HG03196 (cell line): ENCODE measurements around the gene MGMT.

ENCODE experiments used
- ATAC-seq: cut with Tn5 transposase; IDR thresholded peaks from one replicate; pipeline ENCODE4 v1.9.1; 2021; ENCODE audit not compliant: unreplicated experiment

The MGMT gene

DNA sequence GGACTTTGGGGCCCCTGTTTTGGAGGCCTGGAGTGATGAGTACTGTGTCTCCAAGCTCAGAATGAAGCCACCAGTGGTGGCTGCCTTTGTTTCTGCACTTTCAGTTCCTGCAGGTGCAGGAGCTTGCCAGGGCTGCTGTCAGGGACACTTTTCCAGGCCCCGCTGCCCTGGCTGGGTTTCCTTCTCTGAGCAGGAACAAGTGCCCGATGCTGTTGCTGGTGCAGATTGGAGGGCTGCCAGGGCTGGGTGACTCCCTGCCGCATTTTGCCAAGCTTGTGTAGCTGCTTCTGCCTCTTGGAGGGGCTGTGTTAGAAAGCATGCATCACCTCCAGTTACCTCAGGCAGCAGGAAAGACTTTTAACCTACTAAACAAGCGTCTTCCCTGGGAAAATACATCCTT lies 211.1 kb downstream of the MGMT start:
- ATAC-seq = no peak

DNA sequence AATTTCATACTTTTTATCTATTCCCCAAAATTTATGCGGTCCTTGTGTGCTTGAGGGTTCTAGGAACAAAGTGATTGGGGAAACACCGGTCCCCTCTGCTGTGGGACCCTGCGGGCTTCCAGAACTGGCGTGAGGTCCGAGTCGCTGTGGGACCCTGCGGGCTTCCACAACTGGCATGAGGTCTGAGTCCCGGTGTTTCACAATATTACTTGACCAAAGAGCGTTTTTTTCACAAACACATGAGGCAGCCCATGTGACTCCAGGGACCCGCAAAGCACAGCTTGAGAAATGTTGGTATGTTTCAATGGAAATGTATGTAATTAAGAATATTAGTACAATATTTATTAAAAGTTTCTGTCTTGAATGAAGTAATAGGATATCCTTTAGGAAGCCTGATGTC lies 212.2 kb downstream of the MGMT start:
- no peak for ATAC-seq

DNA sequence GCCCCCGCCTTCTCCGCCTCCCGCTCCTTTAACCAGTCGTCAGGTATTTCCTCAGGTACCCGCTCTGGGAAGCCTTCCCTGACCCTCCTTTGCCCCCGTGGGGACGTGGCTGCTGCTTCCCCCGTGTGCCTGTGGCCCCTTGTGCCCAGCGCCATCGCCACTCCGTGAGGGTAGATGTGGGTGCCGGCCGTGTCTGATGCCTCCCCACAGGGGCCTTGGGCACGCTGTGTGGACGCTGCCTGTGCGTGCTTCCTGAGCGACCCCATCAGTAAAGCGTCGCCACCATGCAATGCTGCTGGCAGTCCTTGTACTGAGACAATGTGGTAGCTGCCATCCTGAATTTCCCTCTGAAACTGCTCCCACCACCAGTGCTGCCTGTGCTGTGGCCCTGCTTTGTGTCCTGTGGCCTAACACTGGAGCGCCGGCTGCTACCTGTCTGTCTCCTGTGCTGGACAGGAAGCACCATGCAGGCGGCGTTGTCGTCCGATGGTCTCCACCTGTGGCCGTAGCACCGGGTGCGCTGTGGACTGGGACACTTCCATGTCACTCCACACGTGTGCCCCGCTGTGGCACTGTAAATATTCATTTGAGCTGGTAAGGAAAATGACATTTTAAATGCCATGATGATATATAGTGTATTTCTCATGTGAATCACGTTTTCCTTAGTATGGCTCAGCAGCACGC lies 213.8 kb downstream of the MGMT start:
- no peak for ATAC-seq

DNA sequence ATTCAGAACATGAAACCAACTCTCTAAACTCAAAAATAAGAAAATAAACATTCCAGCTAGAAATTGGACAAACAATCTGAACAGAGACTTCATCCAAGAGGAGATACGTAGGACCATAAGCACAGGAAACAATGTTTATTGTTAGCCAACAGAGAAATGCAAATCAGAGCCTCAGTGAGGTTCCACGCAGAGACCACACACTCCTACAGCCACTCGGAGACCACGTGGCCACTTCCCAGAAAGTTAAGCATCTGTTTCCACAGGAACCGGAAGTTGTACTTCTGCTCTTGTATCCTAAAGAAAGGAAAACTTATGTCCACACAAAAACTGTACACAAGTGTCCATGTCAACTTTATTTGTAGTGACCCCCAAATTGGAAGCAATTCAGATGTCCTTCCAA lies 214.8 kb downstream of the MGMT start:
- no peak for ATAC-seq

DNA sequence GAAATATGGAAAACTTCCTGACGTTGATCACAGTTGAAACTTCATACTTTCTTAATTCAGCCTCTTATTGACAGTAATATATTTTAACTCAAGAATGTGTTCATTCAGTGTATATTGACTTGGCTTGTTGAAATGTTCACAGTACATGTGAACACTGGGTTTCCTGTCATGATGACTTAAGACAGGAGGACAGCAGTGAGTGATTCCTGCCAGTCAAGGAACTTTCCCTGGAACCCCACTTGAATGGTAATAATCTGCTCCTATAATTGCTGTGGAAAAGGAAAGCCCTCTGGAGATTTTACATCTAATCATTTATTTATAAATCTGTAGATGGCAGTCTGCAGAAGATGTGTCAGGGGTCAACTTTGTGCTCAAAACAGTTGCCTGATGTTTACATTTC lies 216.5 kb downstream of the MGMT start:
- no peak for ATAC-seq

DNA sequence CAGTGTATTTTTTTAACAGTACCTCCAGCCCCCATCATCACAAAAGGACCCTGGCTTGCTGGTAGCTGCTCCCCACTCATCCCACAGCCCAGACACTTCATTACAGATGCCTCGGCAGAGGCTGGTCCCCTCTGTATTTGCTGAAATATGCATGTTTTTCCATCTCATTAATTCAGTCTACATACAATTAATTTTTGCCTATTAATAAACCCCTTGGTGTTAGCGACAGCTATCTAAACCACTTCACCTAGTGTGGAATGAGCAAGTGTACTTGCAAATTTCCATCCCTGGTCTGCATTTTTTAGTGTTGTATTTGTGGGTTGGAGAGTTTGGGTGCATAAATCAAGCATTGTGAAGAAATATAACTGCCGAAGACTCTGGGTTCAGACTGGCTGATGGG lies 216.9 kb downstream of the MGMT start:
- no peak for ATAC-seq

DNA sequence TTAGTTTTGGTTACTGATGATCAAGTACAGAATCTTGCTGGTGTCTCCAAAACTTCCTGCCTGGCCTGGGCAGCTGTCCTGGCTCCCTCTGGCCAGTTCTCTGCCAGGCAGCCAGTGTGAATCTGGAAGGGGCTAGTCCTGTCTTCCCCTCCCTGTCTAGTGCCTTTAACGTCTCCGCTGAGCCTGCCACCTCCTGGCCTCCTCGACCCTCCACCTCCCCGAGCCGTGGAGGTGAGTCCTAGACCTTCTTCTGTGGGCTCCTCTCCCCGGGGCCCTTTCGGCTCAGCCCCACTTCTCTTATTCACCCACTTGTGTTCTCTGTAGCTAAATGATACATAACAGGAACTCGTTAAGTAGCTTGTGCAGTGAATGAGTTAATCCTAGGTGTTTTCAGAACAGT lies 218.2 kb downstream of the MGMT start:
- ATAC-seq = no peak

DNA sequence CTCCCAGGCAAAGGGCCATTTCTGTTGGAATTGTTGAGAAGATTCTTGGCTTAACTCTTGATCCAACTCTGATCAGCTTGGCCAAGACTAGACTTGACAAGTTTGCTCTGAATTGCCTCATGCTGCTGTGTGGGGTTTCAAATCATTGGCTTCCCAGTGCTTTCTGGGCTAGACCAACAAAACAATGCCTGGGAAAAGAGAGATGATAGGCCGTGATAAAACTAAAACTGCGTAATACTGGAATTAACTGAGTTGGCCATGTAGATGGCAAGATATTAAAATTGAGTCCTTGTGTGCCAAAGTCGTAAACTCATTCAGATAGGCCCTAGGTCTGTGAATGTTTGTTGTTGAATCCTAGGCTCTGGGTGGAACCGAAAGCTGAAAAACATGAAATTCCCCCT lies 222.6 kb downstream of the MGMT start:
- no peak for ATAC-seq

DNA sequence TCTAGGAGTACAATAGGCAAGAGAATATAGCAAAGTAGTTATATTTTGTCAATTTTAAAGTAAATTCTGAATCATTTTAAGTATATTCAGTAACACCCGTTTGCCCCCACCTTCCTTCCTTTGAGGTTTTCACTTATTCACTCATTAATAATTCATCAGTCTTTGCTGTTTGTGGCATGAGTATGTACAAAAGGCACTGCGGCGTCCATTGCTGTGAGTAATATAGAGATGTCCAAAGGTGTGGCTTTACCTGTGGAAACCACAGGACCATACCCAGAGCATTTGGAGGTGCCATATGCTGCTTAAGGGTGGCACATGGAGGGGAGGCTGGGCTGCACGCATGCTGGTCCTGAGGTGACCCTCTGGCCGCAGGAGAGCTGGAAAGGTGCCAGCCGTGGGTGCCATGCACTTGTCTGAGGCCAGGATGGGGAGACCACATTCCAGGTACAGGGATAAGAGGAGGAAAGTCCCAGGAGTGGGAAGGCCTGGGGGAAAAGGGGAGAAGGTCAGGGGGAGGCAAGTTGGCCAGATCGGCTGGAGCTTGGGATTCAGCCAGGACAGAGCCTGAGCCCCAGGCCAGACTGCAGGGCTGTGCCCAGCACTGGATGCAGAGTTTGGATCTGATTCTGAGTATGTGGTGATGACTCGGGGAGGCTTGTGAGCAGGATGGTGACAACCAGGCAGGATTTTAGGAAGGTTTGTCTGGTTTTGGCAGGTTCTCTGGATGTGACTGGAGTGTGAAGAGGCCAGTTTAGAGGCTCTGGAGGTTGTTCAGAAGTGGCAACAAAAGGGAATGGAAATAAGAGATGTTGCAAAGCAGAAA lies 223.4 kb downstream of the MGMT start:
- ATAC-seq = no peak

DNA sequence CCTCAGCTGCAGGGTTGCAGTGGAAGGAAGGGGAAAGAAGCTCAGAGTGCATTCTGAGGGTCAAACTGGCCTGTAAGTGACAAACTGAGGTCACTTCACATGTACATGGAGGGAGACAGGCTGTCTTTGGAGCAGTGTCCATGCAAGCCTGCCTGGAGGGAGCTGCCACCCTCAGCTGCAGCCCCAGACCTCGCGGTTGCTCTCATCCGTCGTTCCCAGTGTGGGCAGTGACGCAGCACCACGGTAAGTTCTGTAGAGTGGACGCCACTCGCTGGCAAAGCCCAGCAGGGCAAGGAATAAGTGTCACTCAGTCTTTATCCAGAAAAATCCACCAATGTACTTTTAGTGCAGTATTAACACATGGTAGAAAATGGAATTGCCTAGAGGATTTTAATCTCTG lies 225.7 kb downstream of the MGMT start:
- no peak for ATAC-seq

DNA sequence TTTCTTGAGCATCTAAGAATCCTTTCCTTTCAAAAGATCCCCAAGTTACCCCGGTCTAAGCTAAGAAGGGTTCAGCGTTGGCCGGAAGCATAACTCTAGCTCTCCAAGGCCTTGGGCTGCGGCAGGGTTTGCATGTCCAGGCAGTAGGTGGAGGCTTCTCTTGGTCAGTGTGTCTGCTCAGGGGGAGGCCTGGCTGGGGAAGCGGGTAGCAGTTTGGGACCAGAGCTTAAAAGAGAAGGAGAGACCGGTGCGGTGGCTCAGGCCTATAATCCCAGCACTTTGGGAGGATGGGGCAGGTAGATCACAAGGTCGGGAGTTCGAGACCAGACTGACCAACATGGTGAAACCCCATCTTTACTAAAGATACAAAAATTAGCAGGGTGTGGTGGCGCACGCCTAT lies 226.3 kb downstream of the MGMT start:
- ATAC-seq = no peak

DNA sequence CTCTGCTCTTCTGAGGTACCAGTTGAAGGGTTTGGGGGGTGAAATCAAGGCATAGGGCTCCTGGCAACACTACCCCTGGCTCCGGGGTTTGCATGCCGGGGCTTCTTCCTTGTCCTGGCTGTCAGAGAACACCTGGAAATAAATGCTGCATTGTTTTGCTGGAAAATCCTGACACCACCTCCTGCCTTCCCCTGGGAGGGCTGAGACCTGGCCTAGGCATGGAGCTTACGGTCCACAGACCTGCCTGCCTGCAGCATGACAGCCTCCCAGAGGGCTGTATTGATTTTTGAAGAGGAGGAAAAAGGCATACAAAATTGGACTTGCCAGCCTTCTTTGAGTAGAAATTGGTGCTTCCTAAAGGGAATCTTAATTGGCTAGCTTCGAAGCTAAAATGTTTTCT lies 227.1 kb downstream of the MGMT start:
- ATAC-seq = no peak

DNA sequence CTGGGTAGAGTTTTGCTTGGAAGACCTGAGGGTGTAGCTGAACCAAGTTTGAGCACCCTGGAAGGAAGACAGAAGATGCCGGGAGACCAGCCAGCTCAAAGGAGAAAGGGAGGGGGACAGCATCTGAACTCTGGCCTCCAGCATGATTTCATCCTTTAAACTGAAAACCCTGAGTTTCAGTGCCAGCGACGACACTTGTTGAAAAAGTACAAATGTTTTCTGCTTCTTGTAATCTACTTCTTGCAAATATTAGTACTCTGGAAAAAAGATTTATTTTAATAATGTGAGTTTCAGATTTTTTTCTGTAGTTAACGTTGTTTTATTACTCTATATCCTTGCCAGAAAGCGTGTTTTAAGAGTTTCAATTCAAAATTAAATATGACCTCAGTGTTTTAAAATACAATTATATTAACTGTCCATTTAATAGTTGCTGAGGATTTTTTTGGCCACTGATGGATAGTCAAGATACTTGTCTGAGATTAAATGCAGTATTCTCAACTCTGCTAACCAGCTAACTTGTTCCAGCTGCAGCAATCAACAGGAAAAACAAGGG lies 227.7 kb downstream of the MGMT start:
- ATAC-seq = no peak

DNA sequence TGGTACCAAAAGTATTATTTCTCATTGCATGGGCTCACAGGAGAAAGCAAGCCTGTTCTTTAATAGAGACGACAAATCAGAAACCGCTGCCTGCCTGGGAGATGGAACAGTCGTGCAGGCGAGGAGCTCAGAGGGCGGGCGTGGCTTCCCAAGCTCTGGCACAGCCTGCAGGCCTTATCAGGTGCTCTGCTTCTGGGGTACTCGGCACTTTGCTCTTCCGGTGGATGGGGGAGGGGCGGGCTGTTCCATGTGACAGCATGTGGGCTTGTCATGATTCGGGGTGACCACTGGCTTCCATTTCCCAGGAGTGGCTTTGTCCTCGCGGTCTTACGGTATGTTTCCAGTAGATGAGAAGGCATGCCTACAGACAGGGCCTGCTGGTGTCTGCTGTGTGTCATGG lies 228.6 kb downstream of the MGMT start:
- ATAC-seq = no peak

DNA sequence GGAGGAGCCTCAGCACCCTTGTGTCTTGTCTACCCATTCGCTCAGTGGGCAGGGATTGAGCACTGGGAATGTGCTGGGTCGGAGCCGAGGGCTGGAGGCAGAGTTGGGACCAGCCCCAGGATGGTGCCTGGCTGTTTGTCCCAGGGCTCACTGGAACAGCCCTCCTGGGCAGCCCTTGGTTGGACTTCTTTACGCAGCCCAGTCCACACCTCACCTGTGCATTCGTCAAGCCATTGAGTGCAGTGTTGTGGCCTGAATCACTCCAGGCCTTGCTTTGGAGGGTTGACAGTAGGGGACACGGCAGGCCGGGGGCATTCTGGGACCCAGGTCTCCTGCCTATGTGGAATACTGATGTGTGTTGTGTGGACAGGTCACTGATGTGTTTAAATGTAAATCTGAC lies 229.6 kb downstream of the MGMT start:
- ATAC-seq = no peak

DNA sequence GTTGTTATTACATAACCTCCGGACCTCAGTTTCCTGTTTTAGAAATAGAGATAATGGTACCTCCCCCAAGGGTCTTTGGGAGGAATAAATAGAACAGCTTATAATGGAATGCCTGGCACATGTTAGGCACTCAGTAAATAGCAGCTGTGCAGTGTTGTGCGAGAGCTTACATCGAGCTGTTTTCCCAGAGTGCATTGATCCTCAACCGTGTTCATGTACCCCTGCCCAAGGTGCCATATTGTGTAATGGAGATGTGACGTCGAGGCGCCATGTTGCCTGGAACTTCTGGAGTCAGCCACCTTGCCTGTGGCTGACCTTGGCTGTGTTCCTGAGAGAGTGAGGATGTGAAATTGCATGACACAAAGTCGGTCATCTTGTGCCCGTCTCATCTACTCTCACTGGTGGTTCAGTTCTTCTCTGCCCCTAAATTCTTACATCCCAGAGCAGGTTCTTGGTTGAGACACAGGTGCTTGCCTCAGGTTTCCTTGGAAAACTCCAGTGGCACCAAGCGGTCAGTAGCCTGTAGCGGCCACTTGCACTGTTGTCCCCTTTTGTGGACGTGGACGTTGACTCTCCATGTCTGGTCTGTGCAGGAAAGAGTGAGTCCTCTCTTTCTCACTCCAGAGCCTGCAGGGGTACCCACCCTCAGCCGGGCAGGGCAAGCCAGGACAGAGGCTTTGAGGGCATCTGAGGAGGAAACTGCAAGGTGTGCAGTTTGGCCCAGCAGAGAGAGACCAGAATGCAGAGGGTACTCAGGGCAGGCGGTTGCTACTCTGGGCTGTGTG lies 230.6 kb downstream of the MGMT start:
- no peak for ATAC-seq

DNA sequence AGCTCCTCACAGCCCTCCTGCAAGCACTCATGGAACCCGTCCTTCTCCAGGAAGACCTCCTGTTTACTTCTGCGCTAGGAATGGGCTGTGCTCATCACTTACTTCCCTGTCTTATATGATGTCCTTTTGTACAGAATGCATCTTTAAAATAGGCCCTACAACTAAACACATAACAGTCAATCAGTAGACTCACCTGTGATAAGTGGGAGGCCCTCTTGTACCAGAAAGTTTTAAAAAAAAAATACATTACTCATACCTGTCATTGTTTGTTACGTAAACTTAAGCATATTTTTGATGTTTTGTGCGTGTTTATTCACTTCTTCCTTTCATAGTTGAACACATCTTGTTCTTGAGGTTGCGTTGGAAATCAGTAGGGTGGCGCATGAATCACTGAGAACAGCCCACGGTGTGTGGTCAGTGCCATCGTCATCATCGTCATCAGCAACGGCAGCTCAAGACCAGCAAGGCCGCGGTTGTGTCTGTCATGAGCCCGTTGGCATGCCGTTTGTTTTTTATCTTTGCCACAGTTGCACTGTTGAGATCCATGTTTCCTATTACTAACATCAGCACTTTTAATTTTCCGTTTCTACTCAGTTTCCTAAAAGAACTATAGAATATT lies 232.8 kb downstream of the MGMT start:
- ATAC-seq = no peak

DNA sequence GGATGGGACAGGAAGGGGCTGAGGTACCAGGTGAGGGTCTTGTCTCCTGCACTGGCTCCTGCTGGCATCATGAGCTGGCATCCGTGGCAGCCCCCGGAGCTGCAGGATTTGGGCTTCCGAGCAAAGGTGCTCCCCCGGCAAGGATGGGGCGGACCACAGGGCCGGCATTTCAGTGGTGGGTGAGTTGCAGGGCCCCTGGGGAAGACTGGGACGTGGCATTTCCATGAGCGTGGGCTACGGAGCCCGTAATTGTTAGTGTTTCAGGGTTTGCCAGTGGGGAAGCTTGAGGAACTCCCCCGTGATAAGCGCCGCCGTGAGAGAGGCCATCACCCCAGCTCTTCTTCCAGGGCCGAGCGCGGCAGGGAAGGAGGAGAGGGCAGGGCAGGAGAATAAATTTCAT lies 235.6 kb downstream of the MGMT start:
- ATAC-seq = no peak

DNA sequence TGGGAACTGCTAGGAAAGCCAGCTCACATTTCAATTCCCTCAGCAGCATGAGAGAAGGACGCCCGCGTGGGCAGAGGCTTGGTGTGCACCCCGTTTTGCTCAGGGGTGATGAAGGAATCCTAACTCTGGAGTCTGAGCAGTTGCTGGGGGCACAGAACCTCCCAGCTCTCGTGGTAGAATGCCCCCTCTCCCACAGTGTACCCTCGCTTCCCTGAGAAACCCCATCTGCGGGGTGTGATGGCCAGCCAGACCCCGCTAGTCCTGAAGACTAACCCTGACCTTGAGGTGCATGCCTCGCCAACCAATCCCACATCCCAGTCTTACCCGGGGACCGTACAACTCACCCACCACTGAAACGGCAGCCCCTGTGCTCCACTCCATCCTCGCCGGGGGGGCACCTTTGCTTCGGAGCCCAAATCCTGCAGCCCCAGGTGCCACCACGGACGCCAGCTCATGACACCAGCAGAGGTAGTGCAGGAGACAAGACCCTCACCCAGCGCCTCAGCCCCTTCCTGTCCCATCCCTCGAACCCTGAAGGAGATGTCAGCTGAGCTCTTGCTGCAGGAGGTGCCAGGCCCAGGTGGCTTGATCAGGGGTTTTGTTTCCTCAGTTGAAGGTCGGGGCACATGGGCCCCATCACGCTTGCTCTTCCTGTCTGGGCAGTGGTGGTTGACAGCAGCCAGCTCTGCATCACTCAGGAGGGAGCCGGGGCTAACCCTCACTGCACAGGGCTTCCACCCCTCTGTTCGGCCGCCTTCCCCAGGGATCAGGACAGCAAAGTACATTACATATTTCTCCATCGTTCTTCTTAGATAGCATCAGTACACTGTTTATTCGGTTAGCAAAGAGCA lies 236.5 kb downstream of the MGMT start:
- ATAC-seq = no peak

DNA sequence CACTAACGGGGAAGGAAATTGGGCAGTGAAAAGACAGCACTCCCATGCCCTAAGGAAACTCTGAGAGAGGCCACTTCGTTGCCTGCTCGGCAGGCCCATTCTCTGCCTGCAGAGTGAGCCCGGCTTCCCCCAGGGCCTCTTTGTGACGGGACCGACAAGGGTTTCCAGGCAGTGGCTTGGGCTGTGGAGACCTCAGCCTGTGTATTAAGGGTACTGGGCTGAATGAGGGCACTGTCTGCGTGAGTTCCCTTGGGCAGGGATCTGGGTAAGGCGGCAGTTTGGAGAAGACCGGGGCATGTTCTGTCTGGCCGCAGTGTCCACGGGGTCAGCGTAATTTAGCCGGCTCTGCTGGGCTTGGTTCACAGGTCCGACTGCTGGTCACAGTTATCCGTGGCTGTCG lies 237.2 kb downstream of the MGMT start:
- no peak for ATAC-seq
